Hematopoietic multipotent progenitor cell treated with erythropoietin and hydrocortisone succinate and interleukin-3 and kit ligand, for 17 days (in vitro differentiated cells): ENCODE measurements around the gene NBPF11.
"Not testable (repeated sequence)": the region's sequence is repeated elsewhere in the genome, so short reads cannot be mapped to it uniquely, and the experiment has no call there.

ENCODE experiments used
- DNase-seq: peaks from one replicate; pipeline ENCODE4 v3.0.0-alpha.2; 2015; ENCODE audit warnings: low spot score

The NBPF11 gene

GRCh38 chr1:148150945-148151344, 1.1 kb downstream of the NBPF11 start:
- not testable (repeated sequence) for DNase-seq

DNA sequence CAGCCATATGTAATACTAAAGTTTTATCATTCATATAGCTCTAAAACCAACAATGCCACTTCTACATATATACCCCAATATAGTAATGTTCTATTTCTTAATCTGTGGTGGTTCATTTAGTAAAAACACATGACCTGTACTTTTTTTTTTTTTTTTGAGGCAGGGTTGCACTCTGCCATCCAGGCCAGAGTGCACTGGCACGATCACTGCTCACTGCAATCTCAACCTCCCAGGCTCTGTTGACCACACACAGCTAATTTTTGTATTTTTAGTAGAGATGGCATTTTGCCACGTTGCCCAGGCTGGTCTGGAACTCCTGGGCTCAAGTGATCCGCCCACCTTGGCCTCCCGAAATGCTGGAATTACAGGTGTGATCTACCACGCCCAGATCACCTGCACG, 2.1 kb downstream of the NBPF11 start:
- DNase-seq = not testable (repeated sequence)

DNA sequence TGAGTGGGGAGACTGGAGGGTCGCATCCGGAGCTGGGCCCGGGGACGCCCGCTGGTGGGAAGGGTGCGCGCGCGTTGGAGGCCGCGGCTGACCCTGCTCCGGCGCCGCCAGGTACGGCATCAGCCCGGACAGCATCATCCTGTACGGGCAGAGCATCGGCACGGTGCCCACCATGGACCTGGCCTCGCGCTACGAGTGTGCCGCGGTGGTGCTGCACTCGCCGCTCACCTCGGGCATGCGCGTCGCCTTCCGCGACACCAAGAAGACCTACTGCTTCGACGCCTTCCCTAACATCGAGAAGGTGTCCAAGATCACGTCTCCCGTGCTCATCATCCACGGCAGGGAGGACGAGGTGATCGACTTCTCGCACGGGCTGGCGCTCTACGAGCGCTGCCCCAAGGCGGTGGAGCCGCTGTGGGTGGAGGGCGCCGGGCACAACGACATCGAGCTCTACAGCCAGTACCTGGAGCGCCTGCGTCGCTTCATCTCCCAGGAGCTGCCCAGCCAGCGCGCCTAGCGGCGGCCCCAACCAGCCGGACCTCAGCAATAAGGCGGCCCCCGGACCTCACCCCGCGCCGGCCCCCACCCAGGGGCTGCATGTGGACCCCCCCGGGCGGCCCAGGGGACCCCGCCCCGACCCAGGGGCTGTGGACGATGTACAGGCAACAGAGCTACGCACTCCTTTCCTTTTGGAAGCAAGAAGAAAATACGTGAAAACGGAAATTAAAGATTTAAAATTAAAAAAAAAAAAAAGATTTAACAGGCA, 2.8 kb downstream of the NBPF11 start:
- DNase-seq = not testable (repeated sequence)

DNA sequence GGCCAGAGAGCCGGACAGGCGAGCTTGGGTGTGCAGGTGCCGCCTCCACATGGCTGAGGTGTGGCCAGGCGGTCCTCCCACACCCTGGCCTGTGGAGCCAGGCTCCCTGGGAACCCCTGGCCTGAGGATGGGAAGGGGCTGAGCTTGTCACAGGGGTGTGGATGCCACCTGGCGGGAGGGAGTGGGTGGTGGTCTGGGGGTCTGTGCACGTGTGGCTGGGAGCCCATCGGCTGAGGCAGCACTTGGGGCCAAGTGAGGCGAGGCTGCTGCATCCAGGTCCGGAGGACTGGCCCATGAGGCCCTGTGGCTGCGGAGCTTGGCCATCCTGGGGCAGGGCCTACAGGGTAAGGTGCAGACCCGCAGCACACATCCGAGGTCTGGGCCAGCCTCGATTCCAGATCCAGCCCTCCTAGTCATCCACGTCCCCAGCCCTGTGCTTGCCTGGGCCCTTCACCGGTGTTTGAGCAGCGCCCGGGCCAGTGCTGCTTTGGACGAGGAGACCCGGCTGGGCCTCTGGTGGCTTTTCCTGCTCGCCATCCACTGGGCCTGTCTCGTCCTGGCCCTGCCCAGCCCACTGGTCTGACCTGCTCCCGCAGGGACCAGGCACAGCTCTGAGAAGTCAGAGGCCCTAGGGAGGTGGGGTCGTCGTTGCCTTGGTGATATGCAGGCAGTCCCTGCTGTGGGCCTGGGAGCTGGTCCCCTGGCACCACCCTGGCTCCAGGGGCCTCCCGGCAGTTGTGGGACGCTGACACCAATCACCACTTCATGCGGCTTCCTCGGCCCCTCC, 4.8 kb downstream of the NBPF11 start:
- not testable (repeated sequence) for DNase-seq

DNA sequence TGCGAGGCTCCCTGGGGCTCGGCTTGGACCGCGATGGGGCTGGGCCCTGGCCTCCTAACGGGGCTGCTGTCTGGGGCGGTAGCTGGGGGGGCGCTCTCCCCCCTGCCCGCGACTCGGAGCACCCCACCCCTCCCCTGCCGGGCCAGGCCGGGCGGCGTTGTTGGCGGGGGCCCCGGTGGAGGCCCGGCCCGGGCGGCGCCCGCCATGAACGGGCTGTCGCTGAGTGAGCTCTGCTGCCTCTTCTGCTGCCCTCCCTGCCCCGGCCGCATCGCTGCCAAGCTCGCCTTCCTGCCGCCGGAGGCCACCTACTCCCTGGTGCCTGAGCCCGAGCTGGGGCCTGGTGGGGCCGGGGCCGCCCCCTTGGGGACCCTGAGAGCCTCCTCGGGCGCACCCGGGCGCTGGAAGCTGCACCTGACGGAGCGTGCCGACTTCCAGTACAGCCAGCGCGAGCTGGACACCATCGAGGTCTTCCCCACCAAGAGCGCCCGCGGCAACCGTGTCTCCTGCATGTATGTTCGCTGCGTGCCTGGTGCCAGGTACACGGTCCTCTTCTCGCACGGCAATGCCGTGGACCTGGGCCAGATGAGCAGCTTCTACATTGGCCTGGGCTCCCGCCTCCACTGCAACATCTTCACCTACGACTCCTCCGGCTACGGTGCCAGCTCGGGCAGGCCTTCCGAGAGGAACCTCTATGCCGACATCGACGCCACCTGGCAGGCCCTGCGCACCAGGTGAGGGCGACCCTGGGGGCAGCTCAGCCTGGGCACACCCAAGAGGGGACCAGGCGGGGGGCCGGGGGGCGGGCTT, 5.7 kb downstream of the NBPF11 start:
- DNase-seq = not testable (repeated sequence)

DNA sequence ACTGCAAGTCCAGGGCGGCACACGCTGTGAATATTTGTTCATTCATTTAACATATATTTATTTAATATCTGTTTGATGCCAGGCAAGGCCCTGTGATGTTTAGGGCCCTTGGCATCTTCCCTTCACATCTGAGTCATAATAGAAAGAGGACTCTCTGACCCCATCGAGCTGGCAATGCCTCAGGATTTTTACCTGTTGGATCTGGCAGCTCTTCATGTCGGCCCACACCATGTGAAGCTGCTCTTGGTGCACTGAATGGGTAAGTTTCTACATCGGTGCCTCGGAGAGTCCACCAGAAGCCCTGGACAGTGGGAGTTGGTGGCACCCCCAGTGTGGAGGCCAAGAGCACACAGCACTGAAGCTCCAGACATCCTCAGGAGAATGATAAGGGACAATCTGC, 8.9 kb downstream of the NBPF11 start:
- not testable (repeated sequence) for DNase-seq

- not testable (repeated sequence) for DNase-seq
Observed at GRCh38 chr1:148141936-148142335, 10.1 kb downstream of the NBPF11 start.

GRCh38 chr1:148138606-148139005, 13.5 kb downstream of the NBPF11 start:
- not testable (repeated sequence) for DNase-seq

GRCh38 chr1:148122341-148122740, 29.7 kb downstream of the NBPF11 start:
- not testable (repeated sequence) for DNase-seq

- DNase-seq = not testable (repeated sequence)
Observed at GRCh38 chr1:148120395-148120794, 31.7 kb downstream of the NBPF11 start.

DNA sequence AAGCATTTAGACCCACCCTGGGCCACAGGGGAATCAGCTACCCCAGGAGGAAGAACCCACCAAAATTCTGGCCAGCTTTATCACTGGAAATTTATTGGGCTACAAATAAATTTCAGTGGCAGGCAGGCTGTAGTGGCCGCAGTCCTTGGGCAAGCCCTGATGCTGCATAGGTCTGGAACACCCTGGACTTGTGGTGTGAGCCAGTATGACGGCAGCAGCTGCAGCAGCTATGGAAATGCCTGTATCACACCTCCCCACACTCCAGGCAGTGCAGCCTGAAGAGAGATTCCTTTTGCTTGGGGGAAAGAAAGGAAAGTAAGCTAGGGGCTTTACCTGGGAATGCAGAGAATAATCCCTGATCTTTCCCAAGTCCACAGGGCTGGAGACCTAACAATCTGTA, 56.3 kb downstream of the NBPF11 start:
- DNase-seq = not testable (repeated sequence)

DNA sequence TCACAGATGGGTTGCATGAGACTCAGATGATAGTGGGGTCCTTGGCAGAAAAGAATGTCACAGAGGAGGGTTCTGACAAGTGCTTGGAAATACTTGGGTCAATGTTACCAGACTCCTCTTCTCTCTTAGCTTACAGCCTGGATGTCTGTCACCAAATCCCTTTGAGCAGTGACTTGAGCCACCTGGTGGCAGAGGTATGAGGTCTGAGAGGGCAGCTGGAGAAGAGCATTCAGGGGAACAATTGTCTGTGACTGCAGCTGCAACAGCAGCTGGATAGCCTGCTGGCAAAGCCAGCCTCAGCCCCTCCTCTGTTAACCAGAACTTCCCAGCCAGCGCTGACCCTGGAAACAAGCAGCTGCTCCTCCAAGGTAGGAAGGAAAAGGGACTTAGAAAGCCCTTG, 65.9 kb downstream of the NBPF11 start:
- DNase-seq = not testable (repeated sequence)

- not testable (repeated sequence) for DNase-seq
Observed at GRCh38 chr1:148081205-148081604, 70.9 kb downstream of the NBPF11 start.

- not testable (repeated sequence) for DNase-seq
Observed at GRCh38 chr1:148078632-148079519, 73.2 kb downstream of the NBPF11 start.

DNA sequence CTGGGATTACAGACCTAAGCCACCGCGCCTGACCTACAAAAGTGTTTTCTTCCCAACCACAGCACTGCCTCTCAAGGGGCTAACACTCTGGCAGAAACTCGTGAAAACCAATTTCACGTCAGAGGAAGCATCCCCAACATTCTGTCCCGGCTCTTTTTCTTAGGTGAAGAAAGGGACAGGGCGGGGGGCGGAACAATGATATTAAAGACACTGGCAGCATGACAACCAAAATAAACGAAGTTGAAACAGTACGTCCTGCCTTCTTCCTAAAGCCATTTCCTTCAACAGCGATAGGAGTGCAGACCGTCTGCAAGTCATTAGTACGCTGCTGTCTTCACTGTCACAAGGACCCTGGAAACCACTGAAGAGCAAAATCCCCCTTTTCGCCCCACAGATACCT, 74.0 kb downstream of the NBPF11 start:
- DNase-seq = not testable (repeated sequence)

GRCh38 chr1:148077458-148077857, 74.6 kb downstream of the NBPF11 start:
- not testable (repeated sequence) for DNase-seq

GRCh38 chr1:148073392-148073791, 78.7 kb downstream of the NBPF11 start:
- DNase-seq = not testable (repeated sequence)

DNA sequence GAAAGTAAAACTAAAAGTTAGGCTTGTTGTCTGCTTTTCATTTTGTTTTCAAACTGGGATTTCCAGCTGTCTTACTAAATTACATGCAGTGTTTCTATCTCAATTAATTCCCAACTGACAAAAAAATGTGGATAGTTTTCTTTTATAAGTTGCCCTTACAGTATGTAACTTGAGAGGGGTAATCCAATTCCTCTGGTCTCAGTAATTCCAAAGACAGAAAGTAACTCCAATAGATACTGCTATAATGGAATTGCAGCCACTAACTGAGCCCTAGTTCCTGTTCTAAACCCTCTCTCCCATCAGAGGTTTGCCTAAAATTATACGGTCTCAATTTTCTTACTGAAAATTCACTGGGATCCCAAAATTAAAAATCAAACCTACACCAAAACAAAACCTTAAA, 83.5 kb downstream of the NBPF11 start:
- DNase-seq = not testable (repeated sequence)

DNA sequence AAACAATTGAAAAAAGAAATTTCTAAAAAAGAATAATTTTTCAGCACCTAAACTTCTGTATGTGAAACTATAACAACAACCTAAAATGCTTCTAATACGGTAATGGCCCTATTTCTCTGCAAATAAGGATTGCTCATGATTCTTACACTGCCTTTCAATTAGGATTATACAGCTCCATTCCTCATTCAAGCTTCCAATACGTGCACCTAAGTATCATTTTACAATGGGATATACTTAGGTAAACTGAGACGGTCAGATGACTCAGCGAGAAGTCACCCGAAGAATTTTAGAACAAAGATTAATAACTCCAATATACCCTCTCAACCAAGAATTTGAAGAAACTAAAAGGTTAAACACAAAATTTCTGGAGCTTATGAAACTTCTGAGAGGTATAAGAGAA, 83.9 kb downstream of the NBPF11 start:
- not testable (repeated sequence) for DNase-seq

DNA sequence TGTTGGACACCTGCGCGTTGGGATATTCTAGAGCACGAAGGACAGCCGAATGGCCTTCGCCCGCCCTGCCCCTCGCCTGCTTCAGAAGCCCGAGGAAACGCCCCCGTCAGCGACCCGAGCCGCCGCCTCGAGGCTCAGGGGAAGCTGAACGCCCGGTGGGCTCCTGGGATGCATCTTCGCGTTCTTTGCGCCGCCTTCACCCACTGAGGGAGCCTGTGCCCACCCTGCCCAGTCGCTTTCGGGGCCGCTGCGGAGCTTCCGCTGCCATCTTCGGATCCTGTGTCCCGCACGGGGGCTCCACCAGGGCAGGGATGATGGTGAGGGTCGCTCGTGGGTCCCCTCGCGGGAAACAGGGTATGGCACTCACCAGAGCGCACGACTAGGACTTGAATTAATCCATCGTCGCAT, 91.8 kb downstream of the NBPF11 start:
- DNase-seq = not testable (repeated sequence)

- not testable (repeated sequence) for DNase-seq
Observed at GRCh38 chr1:148057384-148057783, 94.7 kb downstream of the NBPF11 start.
